ENCODE measurements around the gene RGS6.

The RGS6 gene

DNA sequence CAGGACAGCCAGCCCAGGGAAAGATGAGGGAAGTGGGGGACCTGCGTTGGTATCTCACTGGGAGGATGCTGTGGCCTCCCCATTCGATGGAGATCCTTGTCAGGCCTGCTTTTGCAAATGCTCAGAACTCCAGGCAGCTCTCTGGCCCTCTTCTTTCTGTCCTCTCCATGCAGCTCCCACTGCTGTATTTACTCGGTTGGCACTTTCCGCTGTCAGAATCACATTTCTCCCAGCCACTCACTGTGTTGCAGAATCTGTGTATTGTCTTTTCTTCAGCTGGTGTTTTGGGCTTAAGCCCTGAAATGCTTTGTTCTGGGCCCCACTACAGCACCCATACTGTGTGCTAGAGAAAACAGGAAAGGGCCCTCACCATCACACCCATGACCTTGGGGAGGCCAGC lies 401.1 kb downstream of the RGS6 start:
- DNase-seq: no peak

DNA sequence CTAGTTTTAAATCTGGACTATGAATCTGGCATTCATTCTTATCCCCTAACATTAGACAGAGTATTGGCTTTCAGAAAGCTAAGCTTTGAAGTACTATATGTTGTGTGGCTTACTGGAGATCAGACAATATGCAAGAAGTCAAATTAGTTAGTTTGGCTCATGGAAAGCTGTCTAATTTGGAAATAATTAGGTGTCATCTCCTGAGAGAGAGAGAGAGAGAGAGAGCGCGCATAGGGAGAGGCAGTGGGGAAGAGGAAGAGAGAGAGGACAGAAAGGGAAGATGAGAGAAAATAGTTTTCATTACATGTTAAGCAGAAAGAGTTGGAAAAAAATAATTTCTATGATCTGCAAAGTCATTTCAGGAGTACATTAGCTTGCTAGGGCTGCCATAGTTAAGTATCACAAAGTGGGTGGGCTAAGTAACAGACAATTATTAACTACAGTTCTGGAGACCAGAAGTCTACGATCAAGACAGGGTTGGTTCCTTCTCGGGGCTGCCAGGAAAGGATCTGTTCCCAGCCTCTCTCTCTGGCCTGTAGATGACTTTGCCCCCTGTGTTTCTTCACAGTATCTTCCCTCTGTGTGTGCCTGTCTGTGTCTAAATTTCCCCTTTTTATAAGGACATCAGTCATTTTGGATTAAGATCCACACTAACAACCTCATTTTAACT lies 404.2 kb downstream of the RGS6 start:
- DNase-seq: no peak

DNA sequence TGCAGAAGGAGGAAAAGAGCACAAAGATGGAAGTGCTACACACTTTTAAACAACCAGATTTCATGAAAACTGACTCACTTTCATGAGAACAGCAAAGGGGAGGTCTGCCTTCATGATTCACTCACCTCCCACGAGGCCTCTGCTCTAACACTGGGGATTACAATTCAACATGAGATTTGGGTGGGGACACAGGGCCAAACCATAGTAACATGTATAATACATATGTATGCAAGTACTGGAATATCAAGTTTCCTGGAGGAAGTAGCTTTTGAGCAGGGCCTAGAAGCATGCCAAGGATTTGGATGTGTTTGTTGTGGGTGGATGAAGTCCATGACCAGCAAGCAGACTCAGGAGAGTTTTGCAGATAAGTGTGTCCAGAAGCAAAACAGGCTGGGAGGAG lies 409.0 kb downstream of the RGS6 start:
- no peak for DNase-seq

DNA sequence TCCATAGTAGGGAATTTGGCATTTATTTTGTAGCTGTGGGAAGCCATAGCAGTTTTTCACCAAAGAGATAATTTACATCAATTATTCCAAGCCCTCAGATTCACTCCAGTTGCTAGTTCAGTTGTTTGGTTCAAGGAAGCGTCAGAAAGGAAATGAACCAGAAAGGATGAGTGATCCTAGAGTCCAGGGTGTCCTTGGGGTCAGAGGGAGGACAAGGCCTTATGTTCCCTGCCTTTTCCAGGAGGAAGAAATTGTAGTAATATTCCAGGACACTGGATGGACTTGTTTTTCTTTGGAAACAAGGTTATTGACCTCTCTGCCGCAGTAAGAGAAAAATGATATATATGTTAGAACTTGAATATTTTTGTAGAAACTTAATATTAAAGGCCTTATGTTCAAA lies 409.5 kb downstream of the RGS6 start:
- DNase-seq: no peak

DNA sequence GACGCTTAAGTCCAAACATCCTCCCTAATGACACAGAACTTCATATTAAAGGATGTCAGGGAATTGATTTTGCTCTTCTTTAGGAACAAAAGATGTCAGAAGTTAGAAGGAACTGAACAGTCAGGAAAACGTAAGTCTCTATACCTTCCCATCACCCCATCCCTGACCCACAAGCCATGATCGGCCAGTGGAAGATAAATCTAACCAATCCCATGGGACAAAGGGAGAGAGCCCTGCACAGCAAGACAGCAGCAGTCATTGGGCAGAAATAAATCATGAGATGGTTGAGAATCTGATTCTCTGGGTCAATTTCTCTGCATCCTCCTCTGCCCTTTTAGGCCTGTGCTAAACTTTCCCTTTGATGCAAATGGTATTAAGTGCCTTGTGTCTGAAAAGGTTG lies 414.9 kb downstream of the RGS6 start:
- no peak for DNase-seq

DNA sequence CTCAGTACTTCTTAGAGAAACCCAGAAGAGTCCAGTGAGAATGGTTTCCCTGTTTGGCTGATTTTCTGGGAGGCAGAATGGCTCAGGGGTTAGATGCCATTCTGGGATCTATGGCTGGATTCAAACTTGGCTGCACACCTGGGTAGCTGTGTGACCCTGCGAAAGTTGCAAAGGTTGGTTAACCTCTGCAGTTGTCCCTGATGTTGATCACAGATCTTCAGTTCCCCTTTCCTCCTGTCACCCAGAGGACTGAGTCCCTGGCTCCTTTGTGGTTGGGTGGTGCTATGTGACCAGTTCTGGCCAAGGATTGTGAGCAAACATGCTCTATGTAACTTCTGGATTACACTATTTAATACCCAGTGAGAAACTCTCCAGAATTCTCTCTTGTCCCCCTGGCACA lies 418.0 kb downstream of the RGS6 start:
- DNase-seq: no peak

DNA sequence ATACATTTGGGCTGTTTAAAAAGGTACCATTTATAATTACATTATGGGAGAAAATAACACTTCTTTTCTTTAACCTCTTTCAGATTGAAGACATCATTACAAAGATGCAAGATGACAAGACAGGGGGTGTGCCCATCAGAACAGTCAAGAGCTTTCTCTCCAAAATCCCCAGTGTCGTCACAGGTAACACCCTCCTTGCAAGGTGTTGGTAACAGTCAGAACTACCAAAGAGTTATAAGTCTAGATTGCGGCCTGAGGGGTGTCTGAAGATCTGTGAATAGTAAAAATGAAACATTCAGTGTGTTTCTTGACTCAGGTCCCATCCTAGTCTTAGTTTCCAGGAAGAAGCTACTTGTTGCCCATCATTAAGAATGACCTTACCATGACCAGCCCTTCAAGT lies 419.8 kb downstream of the RGS6 start:
- DNase-seq: no peak

DNA sequence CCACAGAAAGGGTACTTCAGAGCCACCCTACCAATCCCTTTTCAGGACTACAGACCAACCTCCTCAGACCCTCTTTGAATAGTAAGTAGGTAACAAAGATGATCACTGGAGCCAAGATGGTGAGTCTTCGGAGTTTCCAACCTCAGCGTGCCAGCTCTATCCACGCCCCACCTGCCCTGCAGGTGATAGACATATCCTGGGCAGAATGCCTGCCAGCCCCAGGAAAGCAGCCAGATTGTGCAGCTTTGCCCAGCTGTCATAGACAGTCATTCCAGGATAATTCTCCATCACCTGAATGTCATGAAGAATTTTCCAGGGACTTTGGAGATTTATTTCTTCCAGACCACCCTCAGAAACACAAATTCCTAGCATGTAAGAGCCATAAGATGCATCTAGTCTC lies 434.4 kb downstream of the RGS6 start:
- no peak for DNase-seq

DNA sequence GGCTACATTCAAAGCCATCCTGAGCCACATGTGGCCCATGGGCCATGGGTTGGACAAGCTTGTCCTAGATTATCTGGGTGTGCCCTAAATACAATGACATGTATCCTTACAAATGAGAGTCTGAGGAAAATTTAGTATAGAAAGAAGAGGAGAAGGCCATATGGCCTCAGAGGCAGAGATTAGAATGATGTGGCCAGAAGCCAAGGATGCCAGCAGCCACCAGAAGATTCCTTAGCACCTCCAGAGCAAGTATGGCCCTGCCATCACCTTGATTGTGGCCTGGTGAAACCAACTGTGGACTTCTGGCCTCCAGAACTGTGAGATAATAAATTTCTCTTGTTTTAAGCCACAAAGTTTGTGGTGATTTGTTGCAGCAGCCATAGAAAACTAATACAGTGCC lies 436.9 kb downstream of the RGS6 start:
- no peak for DNase-seq

DNA sequence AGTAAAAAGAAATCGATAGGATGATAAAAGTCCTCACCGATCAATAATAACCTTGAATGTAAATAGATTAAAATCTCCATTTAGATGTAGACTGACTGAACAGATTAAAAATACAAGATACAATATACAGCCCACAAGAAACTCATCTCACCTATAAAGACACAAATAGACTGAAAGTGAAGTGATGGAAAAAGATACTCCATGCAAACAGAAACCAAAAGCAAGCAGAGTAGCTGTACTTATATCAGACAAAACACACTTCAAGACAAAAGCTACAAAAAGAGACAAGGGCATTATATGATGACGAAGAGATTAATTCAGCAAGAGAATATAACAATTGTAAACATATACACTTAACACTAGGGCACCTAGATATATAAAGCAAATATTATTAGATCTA lies 444.8 kb downstream of the RGS6 start:
- no peak for DNase-seq

DNA sequence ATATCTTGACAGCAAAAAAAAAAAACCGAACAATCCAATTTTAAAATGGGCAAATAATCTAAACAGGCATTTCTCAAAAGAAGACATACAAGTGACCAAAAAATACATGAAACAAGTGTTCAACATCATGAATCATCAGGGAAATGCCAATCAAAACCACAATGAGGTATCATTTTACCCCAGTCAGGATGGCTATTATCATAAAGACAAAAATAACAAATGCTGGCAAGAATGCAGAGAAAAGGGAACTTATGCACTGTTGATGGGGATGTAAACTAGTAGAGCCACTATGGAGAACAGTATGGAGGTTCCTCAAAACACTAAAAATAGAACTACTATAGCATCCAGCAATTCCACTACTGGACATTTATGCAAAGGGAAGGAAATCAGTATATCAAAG lies 448.2 kb downstream of the RGS6 start:
- DNase-seq: no peak

DNA sequence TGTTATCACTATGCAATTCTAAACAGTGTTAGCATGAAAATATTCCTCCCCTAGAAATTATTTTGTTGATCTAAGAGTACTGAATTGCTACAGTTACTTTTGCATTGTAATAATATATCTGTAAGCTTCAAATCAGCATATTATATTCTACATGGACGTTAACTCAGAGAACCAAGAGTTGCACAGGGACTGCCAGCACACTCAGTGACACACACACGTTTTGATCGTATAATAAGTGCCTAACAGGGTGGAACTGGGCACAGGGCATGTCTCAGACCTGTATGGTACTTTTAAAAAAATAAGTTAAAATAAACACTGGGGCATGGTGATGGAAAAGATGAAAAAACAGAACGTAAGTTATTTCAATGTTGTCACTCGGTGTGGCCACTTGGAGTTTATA lies 451.6 kb downstream of the RGS6 start:
- no peak for DNase-seq

DNA sequence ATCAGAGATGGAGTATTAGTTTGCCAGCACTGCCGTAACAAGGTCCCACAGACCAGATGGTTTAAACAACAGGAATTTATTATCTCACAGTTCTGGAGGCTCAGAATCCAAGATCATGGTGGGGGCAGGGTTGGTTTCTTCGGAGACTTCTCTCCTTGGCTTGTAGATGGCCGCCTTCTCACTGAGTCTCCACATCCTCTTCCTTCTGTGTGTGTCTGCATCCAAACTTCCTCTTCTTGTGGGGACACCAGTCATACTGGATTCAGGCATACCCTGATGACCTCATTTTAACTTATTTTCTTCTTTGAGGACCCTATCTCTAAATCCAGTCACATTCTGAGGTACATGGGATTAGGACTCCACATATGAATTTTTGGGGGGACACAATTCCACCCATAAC lies 455.5 kb downstream of the RGS6 start:
- DNase-seq: no peak

DNA sequence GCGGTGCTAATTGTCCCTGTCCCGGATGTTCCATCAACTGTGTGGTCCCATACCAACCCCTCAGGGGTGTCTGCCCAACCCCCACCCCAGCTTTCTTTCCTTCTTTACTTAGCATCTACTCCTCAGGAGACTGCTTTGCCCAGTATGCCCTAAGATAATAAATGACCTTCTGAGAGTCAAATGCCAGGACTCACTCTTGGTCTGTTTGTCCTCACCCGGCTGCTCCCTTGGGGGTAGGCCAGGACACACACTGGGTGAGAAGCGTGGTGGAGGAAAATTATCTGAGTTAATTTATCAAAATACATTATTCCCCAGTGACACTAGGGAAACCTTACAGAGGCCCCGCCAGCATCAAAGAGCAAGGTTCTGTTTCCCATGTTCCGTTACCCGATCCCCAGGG lies 457.0 kb downstream of the RGS6 start:
- DNase-seq: no peak

DNA sequence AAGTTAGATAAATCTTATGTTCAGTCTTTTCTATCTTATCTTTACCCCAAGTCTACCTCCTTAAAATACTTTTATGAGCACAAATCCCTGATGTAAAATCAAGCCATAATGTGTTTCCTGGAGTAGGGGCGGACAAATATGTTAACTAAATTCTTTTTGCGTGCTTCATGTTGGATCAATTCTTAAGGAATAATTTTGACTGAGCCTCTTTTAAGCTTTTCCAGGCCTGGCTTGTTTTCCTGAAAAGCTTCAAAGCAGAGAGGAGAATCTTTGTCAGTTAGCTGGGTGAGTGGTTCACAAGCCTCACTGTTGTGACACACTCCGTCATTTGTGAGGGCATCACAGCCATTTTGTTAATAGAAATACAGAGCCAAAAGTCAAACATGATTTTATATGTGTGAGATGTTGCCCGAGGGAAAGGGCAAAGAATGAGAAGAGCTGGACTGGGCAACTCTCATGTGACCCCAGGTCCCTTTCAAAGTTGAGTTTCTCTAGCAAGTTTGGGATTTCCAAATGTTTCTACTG lies 468.9 kb downstream of the RGS6 start:
- no peak for DNase-seq

DNA sequence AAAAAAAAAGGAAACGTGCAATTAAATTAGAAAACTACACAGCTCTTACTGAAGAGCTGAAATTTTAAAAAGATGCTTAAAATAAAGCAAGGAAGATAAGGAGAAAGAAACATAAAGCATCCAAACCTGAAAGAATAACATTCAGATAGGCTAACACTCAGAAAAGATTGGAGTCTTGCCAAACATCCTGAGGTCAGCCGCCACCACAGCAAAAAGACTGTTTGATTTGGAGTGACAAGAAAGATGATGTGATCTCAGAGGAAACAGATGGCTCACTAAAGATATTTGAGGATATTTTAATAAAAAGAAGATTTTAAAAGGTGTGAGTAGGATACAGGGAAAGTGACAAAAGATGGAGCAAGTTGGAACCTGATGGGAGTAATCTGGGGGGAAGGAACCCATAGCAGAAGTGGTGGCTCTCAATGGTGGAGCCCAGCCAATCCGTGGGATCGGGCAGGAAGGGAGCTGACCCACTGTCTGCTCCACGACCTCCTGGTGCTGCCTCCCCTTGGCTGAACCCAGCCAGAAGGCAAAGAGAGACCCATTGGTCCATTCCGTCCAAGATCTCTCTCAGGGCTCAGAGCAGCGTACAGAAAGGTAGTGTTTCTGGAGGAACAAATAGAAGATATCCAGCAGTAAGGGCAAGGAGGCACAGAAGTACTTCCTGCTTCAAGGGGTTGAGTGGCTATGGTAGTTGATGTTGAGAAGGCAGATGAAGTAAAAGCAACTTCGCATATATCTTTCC lies 469.6 kb downstream of the RGS6 start:
- no peak for DNase-seq

DNA sequence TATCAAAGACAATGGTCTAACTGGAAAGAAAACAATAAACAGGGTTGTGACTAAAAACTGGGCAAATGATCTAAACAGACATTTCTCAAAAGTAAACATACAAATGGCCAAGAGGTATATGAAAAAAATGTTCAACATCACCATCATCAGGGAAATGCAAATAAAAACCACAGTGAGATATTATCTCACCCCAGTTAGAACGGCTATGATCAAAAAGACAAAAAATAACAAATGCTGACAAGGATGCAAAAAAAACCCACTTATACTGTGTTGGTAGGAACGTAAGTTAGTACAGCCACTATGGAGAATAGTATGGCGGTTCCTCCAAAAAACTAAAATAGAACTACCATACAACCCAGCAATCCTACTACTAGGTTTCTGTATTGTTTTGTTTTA lies 470.1 kb downstream of the RGS6 start:
- DNase-seq: no peak

DNA sequence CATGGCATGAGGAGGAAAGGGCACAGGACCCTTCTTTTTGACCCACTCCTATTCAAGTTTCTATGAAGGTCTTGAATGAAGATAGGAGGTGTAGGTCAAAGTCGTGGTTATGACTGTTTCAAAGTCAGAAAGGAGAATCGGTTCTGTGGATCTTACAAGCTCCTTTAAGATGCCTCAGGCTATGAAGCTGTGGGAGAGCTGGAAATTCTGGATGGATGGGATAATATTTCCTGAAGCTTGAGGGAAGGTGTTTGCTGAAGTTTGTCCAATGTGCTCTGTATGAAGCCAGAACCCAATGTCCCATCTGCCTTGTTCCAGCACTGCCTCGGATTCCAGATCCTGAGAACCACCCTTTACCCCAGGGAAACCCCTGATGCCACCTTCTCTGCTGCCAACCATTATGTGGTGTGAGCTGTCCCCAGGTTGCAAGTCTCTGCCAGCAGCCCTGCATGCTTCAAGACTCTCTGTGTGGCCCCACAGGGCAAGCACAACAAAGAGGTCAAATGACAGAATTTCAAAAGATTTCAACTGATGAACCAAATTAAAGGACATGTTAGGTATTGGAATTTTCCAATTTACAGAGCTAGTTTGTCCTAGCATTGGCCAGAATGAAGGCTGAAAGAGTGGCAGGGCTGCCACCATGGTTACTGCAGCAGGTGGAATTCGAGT lies 472.0 kb downstream of the RGS6 start:
- DNase-seq: no peak

DNA sequence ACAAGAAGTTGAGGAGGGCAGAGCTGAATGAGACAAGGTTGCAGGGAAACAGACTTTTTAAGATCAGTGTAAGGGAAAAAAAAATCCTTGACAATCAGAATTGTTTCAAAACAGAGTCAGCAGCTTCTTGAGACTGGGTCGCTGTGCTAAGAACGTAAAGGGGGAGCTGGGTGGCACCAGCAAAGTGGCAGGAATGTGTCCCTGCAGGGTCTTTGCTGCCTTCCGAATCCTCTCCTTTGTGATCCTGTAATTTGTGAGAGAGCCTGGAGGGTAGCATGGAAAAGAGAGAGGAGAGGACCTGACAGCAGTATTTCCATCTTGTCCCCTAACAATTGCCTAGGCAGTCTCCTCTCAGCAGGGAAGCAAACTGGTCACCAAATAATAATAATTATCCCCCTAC lies 472.8 kb downstream of the RGS6 start:
- DNase-seq: no peak

DNA sequence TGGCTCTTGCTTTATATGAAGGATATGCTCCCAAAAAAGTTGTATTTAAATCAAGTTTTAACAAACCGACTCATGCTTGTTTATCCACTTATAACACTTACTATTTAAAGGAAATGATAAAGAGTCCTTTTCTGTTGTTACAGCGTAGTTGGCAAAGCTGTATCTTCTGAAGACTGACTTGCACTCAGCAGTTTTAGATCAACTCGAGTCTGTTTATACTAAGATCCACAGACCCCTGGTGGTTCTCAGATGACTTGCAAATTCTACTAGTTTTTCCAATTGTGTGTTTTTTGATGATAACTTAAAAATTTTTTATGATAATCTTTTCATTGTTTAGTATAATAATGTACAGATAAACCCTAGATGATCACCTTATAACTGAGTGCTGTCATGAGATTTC lies 475.8 kb downstream of the RGS6 start:
- DNase-seq: no peak

DNA sequence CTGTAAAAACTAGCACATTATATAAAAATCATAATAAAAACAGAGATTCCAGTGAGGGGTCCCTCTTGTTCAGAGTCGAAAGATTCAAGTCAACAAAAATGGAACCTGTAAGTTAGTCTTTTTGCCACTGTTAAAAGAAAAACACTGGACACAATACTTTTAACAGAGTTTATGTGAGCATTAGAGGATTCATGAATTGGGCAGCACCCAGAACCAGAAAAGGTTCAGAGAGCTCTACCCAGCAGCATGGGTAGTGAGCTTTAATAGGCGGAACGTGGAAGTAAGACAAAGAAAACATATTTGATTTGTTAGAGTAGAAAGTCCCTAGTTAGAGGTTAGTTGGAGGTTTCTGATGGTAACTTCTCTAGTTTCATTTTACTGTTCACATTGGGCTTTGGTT lies 476.8 kb downstream of the RGS6 start:
- DNase-seq: no peak

DNA sequence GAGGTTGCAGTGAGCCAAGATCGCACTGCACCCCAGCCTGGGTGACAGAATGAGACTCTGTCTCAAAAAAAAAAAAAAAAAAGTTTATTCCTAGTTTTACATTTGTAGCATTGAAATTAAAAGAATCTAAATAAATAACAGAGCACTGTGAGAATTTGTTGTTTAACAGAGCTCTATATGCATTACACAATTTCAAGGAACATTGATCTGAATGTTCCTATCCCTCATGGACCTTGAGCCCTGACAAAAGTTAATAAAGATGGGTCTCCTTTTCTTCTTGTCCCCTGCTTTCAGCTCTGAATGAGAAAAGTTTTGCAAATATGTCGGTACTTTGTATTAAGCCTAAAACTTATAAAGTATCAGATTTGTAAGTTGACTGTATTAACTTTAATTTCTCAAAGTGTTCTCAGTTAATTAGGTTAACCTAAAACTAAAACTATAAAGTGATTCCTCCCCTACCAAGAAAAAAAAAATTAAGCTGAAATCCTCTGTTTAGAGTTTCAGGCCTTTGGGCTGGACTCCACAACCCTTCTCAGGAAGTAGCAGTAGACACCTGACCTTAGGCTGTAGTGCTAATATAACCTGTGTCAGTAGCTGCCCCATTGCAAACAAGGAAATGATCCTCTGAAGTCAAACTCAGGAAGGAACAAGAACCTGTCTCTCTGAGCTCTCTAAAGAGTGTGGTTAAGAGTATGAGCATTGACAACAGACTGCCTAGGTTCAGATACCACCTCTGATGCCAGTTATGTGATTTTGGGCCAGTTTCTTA lies 484.0 kb downstream of the RGS6 start:
- no peak for DNase-seq

DNA sequence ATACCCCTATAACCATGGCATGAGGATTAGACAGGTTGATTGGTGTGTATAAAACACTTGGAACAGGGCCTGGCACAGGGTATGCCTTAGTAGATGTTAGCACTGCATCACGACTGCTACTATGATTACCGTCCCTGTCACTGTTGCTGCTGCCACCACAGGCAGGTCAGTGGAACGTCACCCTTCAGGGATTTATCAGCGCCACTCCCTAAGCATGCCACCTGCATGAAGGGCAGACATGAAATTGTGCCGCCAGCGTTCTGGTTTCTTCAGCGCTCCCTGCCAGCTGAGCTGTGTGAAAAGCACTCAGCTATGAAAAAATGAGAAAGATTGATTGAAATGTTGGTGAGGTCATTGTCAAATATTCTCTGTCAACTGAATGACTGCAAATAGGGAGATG lies 484.7 kb downstream of the RGS6 start:
- DNase-seq: no peak

Measured in CD4-positive, alpha-beta T cell treated with Interleukin-15 for 1 hour (primary cell).